Endodermal cell (in vitro differentiated cells): ENCODE results near the gene ACSF2. TPM values are rescaled to one million over a fixed set of nuclear protein-coding genes. Genes with fewer than 3 reads are reported as not detected.
"Not testable (repeated sequence)": the region's sequence is repeated elsewhere in the genome, so short reads cannot be mapped to it uniquely, and the experiment has no call there.

ENCODE experiments used
- DNase-seq: peaks from one replicate; pipeline ENCODE4 v3.0.0-alpha.2; 2017
- H3K27ac ChIP-seq: 2 replicates; pipeline ENCODE4 v1.5.1; 2013; ENCODE audit warnings: mild to moderate bottlenecking, low read depth, low read length, moderate library complexity
- H3K27me3 ChIP-seq: 2 replicates; pipeline ENCODE4 v1.6.1; 2013; ENCODE audit warnings: mild to moderate bottlenecking, low read length, moderate library complexity; ENCODE audit not compliant: insufficient read depth, control insufficient read depth, poor library complexity, severe bottlenecking
- H3K36me3 ChIP-seq: 2 replicates; pipeline ENCODE4 v1.7.0; 2013; ENCODE audit warnings: mild to moderate bottlenecking, low read length, moderate library complexity; ENCODE audit not compliant: control insufficient read depth, insufficient read depth
- H3K4me1 ChIP-seq: one replicate; pipeline ENCODE4 v1.7.0; 2013; ENCODE audit warnings: low read length; ENCODE audit not compliant: control insufficient read depth, insufficient read depth
- H3K4me3 ChIP-seq: 2 replicates; pipeline ENCODE4 v1.5.1; 2013; ENCODE audit warnings: mild to moderate bottlenecking, low read length, moderate library complexity
- H3K9ac ChIP-seq: 2 replicates; pipeline ENCODE4 v1.6.1; 2013; ENCODE audit warnings: mild to moderate bottlenecking, low read length, moderate library complexity; ENCODE audit not compliant: poor library complexity, severe bottlenecking; ENCODE audit errors: extremely low read depth
- H3K9me3 ChIP-seq: 2 replicates; pipeline ENCODE4 v1.6.1; 2013; ENCODE audit warnings: mild to moderate bottlenecking, low read length, moderate library complexity; ENCODE audit not compliant: control insufficient read depth
- H3K27ac Mint-ChIP-seq: 2 replicates; pipeline ENCODE4 v1.8.0; 2020; ENCODE audit warnings: mixed read lengths
- H3K27me3 Mint-ChIP-seq: 2 replicates; pipeline ENCODE4 v1.8.0; 2021; ENCODE audit warnings: mild to moderate bottlenecking, mixed read lengths; ENCODE audit not compliant: insufficient read depth
- H3K36me3 Mint-ChIP-seq: 2 replicates; pipeline ENCODE4 v1.8.0; 2020; ENCODE audit warnings: low read depth, mixed read lengths
- H3K4me1 Mint-ChIP-seq: 2 replicates; pipeline ENCODE4 v1.8.0; 2020; ENCODE audit warnings: mixed read lengths
- H3K4me3 Mint-ChIP-seq: 2 replicates; pipeline ENCODE4 v1.8.0; 2020; ENCODE audit warnings: mild to moderate bottlenecking, moderate library complexity, mixed read lengths
- H3K9me3 Mint-ChIP-seq: 2 replicates; pipeline ENCODE4 v1.8.0; 2020; ENCODE audit warnings: mild to moderate bottlenecking, mixed read lengths
- WGBS, 2 experiments: methylation state at CpG; one replicate each; pipeline versions ENCODE4 v1.1.5 to v1.1.7; 2013; ENCODE audit warnings: missing lambda C conversion rate in 2 of 2, mixed read lengths in 1 of 2; ENCODE audit not compliant: insufficient coverage in 1 of 2, insufficient read length in 1 of 2; 5-methylcytosine and 5-hydroxymethylcytosine counted together
- total RNA-seq, 2 donors: library from RNA; stranded (reverse); fragmentation: NEBNext Ultra II Directional in 1 of 2; extraction: Animal tissue kit (Norgen Biotek cat#: 25700) in 1 of 2; gene quantifications; 2 replicates in 1 of 2; 3 replicates in 1 of 2; pipeline ENCODE4 v1.2.1, GENCODE V29; 2021
- TF ChIP-seq, protein P1 (sequence below): fragments of 200-600 bp; sonication (generic); conservative IDR thresholded peaks from 2 replicates; pipeline ENCODE4 v1.5.0; 2021; ENCODE audit warnings: antibody characterized with exemption, mild to moderate bottlenecking

ACSF2 gene
- total RNA-seq, 2 donors from 2014 or later: 61.7 to 76.5 TPM

DNA sequence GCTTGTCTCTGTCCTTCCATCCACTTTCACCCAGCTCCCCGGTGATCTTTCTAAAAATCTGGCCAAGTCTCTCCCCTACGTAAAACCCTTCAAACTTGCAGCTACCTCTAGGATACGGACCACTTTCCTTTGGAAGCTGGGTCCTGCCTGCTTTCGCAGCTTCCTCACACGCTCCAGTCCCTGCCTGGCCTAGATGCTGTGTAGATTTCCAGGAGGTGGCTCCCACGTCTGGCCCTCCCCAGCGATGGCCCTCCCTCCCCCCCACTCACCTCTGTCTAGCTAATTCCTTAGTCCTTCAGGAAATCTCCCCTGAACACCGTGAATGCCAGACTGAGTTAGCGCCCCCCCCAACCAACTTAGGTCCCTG lies 28.1 kb upstream of the ACSF2 start:
- Mint-ChIP-seq H3K27ac (peak overlapping the region; percentile 14), H3K4me1 (peaks cover 14% of the 10 kb centered on the region), H3K27me3 (no peaks in the 10 kb centered on the region), H3K4me3 (peak overlapping the region; percentile 79), H3K36me3 (peaks cover 27% of the 10 kb centered on the region), H3K9me3 (peaks cover 12% of the 10 kb centered on the region)
- 75 to 82% methylated on average over 6 to 9 of the region's 9 CpGs for WGBS, 2 experiments
- Histone ChIP-seq H3K9me3 (no peaks in the 10 kb centered on the region), H3K9ac (no peak overlapping the region), H3K27ac (no peak overlapping the region), H3K4me1 (no peaks in the 10 kb centered on the region), H3K27me3 (no peaks in the 10 kb centered on the region), H3K4me3 (peak overlapping the region; percentile 87), H3K36me3 (peaks cover 26% of the 10 kb centered on the region)
- DNase-seq: peak; percentile 65
- TF ChIP-seq, protein P1, sequence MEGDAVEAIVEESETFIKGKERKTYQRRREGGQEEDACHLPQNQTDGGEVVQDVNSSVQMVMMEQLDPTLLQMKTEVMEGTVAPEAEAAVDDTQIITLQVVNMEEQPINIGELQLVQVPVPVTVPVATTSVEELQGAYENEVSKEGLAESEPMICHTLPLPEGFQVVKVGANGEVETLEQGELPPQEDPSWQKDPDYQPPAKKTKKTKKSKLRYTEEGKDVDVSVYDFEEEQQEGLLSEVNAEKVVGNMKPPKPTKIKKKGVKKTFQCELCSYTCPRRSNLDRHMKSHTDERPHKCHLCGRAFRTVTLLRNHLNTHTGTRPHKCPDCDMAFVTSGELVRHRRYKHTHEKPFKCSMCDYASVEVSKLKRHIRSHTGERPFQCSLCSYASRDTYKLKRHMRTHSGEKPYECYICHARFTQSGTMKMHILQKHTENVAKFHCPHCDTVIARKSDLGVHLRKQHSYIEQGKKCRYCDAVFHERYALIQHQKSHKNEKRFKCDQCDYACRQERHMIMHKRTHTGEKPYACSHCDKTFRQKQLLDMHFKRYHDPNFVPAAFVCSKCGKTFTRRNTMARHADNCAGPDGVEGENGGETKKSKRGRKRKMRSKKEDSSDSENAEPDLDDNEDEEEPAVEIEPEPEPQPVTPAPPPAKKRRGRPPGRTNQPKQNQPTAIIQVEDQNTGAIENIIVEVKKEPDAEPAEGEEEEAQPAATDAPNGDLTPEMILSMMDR: no peak

DNA sequence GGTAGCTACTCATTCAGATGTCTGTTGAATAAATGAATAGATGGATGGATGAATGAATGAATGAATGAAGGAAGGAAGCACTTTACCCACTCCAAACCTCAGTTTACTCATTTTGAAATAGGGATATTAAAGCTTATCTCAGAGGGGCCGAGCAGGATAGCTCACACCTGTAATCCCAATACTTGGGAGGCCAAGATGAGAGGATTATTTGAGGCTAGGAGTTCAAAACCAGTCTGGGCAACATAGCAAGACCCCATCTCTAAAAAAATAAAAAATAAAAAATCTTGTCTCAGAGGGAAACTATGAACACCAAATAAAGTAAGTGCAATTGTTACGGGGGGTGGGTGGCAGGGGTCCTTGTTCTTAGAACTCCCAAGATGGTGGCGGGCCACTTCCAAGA lies 27.3 kb upstream of the ACSF2 start:
- not testable (repeated sequence) for H3K27ac Mint-ChIP-seq, H3K9me3 ChIP-seq, H3K27ac ChIP-seq, H3K4me3 ChIP-seq, H3K4me1 ChIP-seq, H3K27me3 ChIP-seq, DNase-seq, H3K9ac ChIP-seq, H3K4me3 Mint-ChIP-seq, H3K27me3 Mint-ChIP-seq
- Mint-ChIP-seq H3K9me3 (peaks cover 12% of the 10 kb centered on the region), H3K4me1 (peaks cover 19% of the 10 kb centered on the region), H3K36me3 (peaks cover 19% of the 10 kb centered on the region)
- 83 to 92% methylated on average over 2 of the region's 3 CpGs for WGBS, 2 experiments
- peaks cover 18% of the 10 kb centered on the region for H3K36me3 ChIP-seq

DNA sequence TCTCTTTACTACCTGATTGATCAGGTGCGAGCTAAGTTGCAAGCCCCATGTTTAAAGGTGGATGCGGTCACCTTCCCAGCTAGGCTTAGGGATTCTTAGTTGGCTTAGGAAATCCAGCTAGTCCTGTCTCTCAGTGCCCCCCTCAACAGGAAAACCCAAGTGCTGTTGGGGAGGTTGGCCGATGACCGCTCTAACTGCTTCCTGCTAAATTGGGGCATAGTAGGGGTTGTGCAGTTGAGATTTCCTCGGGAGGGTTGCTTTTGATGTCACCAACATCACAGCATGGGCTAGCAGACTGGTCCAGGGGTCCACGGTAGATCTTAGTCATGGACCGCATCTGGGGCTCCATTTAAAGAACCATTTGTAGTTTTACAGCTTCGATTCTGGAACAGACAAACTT lies 26.4 kb upstream of the ACSF2 start:
- not testable (repeated sequence) for H3K4me3 ChIP-seq, H3K27me3 ChIP-seq, H3K27me3 Mint-ChIP-seq, H3K4me3 Mint-ChIP-seq, H3K36me3 Mint-ChIP-seq, DNase-seq, H3K9ac ChIP-seq, H3K27ac Mint-ChIP-seq, H3K9me3 ChIP-seq, H3K27ac ChIP-seq, H3K4me1 ChIP-seq, H3K36me3 ChIP-seq
- peaks cover 12% of the 10 kb centered on the region for H3K9me3 Mint-ChIP-seq
- 90 to 94% methylated on average over 4 to 8 of the region's 8 CpGs for WGBS, 2 experiments
- H3K4me1 Mint-ChIP-seq: peaks cover 23% of the 10 kb centered on the region

DNA sequence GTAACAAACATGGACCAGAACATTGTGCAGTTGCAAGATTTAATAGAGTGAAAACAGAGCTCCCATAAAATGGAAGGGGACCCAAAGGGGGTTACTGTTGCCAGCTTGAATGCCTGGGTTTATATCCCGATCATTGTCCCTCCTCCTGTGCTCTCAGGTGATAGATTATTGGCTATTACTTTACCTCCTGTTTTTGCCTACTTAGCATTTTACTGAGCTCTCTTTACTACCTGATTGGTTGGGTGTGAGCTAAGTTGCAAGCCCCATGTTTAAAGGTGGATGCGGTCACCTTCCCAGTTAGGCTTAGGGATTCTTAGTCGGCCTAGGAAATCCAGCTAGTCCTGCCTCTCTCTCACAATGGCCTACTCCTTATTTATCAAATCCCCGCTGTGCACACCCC lies 20.7 kb upstream of the ACSF2 start:
- not testable (repeated sequence) for H3K4me3 ChIP-seq, H3K36me3 ChIP-seq, H3K9me3 ChIP-seq, H3K36me3 Mint-ChIP-seq, H3K27ac Mint-ChIP-seq, H3K27me3 ChIP-seq, H3K4me3 Mint-ChIP-seq, H3K27ac ChIP-seq, H3K9ac ChIP-seq, H3K9me3 Mint-ChIP-seq, H3K27me3 Mint-ChIP-seq, H3K4me1 ChIP-seq
- WGBS, 2 experiments: 79 to 80% methylated on average over 3 to 4 of the region's 4 CpGs
- peaks cover 24% of the 10 kb centered on the region for H3K4me1 Mint-ChIP-seq
- DNase-seq: peak; percentile 42
